ENCODE measurements around the gene MAP7. TPM values are rescaled to one million over a fixed set of nuclear protein-coding genes. Genes with fewer than 3 reads are reported as not detected.

MAP7 gene
- total and polyA plus RNA-seq, 2 of the 13 experiments (the other 11 are each of a cell fraction or from before 2014, with no cell fraction given), result 0.04 TPM; not detected in 1

- DNase-seq (ENCODE audit: low spot score) (no peak), ATAC-seq (no peak), FAIRE-seq (no peak)
- in situ Hi-C loops (cut with HindIII; ENCODE audit: extremely low pct_ligation_motif_present, low pct_unique_long_range_greater_than_20kb), result no loop called here
- CTCF ChIA-PET (ENCODE audit: low intra/inter-chr PET ratio, low total read pairs), result no interaction called here
- intact Hi-C loops (cut with micrococcal nuclease; ENCODE audit: unreplicated experiment), result no loop called here
- Histone ChIP-seq H3K4me3 (replicated peaks in 1 of 3; ENCODE audit: insufficient read depth in 1 of 3, low read depth in 2 of 3, low read length in 3 of 3) (no peak overlapping the region), H3K27ac (ENCODE audit: extremely low read length, insufficient read depth, low read length) (no peak overlapping the region), H3K36me3 (replicated peaks in 1 of 2; ENCODE audit: control insufficient read depth in 1 of 2, insufficient read depth in 2 of 2, low read length in 2 of 2) (no peaks in the 10 kb centered on the region), H2AFZ (ENCODE audit: low read length) (no peak overlapping the region), H3K4me1 (ENCODE audit: insufficient read depth, low read length) (no peaks in the 10 kb centered on the region), H3K9me3 (ENCODE audit: low read length) (no peaks in the 10 kb centered on the region), H3K79me2 (ENCODE audit: insufficient read depth, low read length) (no peaks in the 10 kb centered on the region), H3K4me2 (ENCODE audit: low read depth, low read length) (no peak overlapping the region), H3K27me3 (ENCODE audit: control insufficient read depth in 1 of 2, insufficient read depth in 2 of 2, low read length in 2 of 2) (peaks cover 0 to 15% of the 10 kb centered on the region in 2 experiments; a peak in 2 of 5 replicates), H4K20me1 (ENCODE audit: insufficient read depth, low read length) (no peaks in the 10 kb centered on the region), H3K9ac (ENCODE audit: insufficient read depth, low read depth, low read length) (no peak overlapping the region)
- WGBS (ENCODE audit: low lambda C conversion rate), result 0% methylated on average over 2 of the region's 2 CpGs
- TF ChIP-seq MAFK (conservative IDR thresholded peaks at IDR 0.05 in 1 of 2, IDR thresholded peaks at IDR 0.05 in 1 of 2; ENCODE audit: low read length in 2 of 2) (peak; percentile 85 to 87), REL (CRISPR knock-in tag; conservative IDR thresholded peaks at IDR 0.05) (no peak), MAFF (IDR thresholded peaks at IDR 0.05; ENCODE audit: low read depth, low read length) (peak; percentile 86), HOMEZ (CRISPR knock-in tag; IDR thresholded peaks at IDR 0.05; ENCODE audit: low read depth) (no peak), ZNF543 (CRISPR knock-in tag; IDR thresholded peaks at IDR 0.05) (no peak), KLF13 (CRISPR knock-in tag; IDR thresholded peaks at IDR 0.05) (no peak)
- no TSS peak for BruUV-seq (replicated peaks)
- POLR2A ChIA-PET, result no interaction called here
These were observed 42.9 kb upstream of the MAP7 start for GRCh38 chr6:136592930-136593673.

GRCh38 chr6:136591617-136592016, 41.4 kb upstream of the MAP7 start:
- CTCF ChIA-PET (ENCODE audit: low intra/inter-chr PET ratio, low total read pairs), result no interaction called here
- Histone ChIP-seq H3K27ac (ENCODE audit: extremely low read length, insufficient read depth, low read length) (no peak overlapping the region), H2AFZ (ENCODE audit: low read length) (no peak overlapping the region), H3K27me3 (ENCODE audit: control insufficient read depth in 1 of 2, insufficient read depth in 2 of 2, low read length in 2 of 2) (peaks cover 0 to 15% of the 10 kb centered on the region in 2 experiments; a peak in 2 of 5 replicates), H3K4me2 (ENCODE audit: low read depth, low read length) (no peak overlapping the region), H3K36me3 (replicated peaks in 1 of 2; ENCODE audit: control insufficient read depth in 1 of 2, insufficient read depth in 2 of 2, low read length in 2 of 2) (no peaks in the 10 kb centered on the region), H3K4me1 (ENCODE audit: insufficient read depth, low read length) (no peaks in the 10 kb centered on the region), H3K4me3 (replicated peaks in 1 of 3; ENCODE audit: insufficient read depth in 1 of 3, low read depth in 2 of 3, low read length in 3 of 3) (no peak overlapping the region), H4K20me1 (ENCODE audit: insufficient read depth, low read length) (no peaks in the 10 kb centered on the region), H3K79me2 (ENCODE audit: insufficient read depth, low read length) (no peaks in the 10 kb centered on the region), H3K9ac (ENCODE audit: insufficient read depth, low read depth, low read length) (no peak overlapping the region), H3K9me3 (ENCODE audit: low read length) (no peaks in the 10 kb centered on the region)
- POLR2A ChIA-PET, result no interaction called here
- TF ChIP-seq ZNF230 (CRISPR knock-in tag; IDR thresholded peaks at IDR 0.05) (no peak), EZH2 (conservative IDR thresholded peaks at IDR 0.05; ENCODE audit: low read depth, low read length) (no peak), ZBTB20 (CRISPR knock-in tag; IDR thresholded peaks at IDR 0.05; ENCODE audit: borderline replicate concordance, low read depth) (no peak), ZBTB37 (CRISPR knock-in tag; IDR thresholded peaks at IDR 0.05) (no peak)
- intact Hi-C loops (cut with micrococcal nuclease; ENCODE audit: unreplicated experiment) (no loop called here), in situ Hi-C loops (cut with HindIII; ENCODE audit: extremely low pct_ligation_motif_present, low pct_unique_long_range_greater_than_20kb) (no loop called here)
- 0% methylated on average over 1 of the region's 1 CpG for WGBS (ENCODE audit: low lambda C conversion rate)
- no peak for DNase-seq (ENCODE audit: low spot score)
- BruUV-seq (replicated peaks), result no TSS peak
- no peak for FAIRE-seq
- ATAC-seq, result no peak

Data from HepG2 (cell line).